GM12878 (cell line): ENCODE measurements around the gene ZBTB21.

ENCODE experiments used
- BACH1 ChIP-seq: fragments of 450-650 bp; IDR thresholded peaks from 2 replicates; pipeline ENCODE4 v1.6.1; 2017; ENCODE audit warnings: mild to moderate bottlenecking, borderline replicate concordance
- CREB1 ChIP-seq: IDR thresholded peaks from 2 replicates; pipeline ENCODE4 v1.6.1; 2012; ENCODE audit warnings: low read depth, mild to moderate bottlenecking, inconsistent platforms
- CTCF ChIP-seq, 3 experiments: IDR thresholded peaks in 2 of 3; conservative IDR thresholded peaks in 1 of 3; 2 replicates each; pipeline ENCODE4 v1.5.1; 2011; ENCODE audit warnings: low read depth in 3 of 3, low read length in 3 of 3, mild to moderate bottlenecking in 3 of 3, control low read depth in 2 of 3, moderate library complexity in 2 of 3, inconsistent platforms in 1 of 3, mixed read lengths in 1 of 3; ENCODE audit not compliant: control insufficient read depth in 2 of 3, insufficient read depth in 1 of 3; ENCODE audit errors: extremely low read depth in 1 of 3
- EZH2 ChIP-seq: IDR thresholded peaks from 2 replicates; pipeline ENCODE4 v1.6.1; 2012; ENCODE audit warnings: low read depth, mild to moderate bottlenecking, control low read depth, inconsistent platforms, low read length, borderline replicate concordance; ENCODE audit not compliant: control insufficient read depth
- HDAC2 ChIP-seq: fragments of 200-600 bp; sonication (generic); IDR thresholded peaks from 2 replicates; pipeline ENCODE4 v1.6.1; 2017
- HDGF ChIP-seq: fragments of 450-650 bp; IDR thresholded peaks from 2 replicates; pipeline ENCODE4 v1.6.1; 2016; ENCODE audit warnings: antibody characterized with exemption
- NFYA ChIP-seq: IDR thresholded peaks from 2 replicates; pipeline ENCODE4 v1.6.1; 2011; ENCODE audit warnings: low read depth, mild to moderate bottlenecking, low read length, improper control_type of control experiment, borderline replicate concordance
- POLR2AphosphoS2 ChIP-seq: IDR thresholded peaks from 2 replicates; pipeline ENCODE4 v1.6.1; 2011; ENCODE audit warnings: low read depth, mild to moderate bottlenecking, low read length, improper control_type of control experiment, moderate library complexity
- RFX5 ChIP-seq: IDR thresholded peaks from 2 replicates; pipeline ENCODE4 v1.6.1; 2011; ENCODE audit warnings: low read depth, low read length, improper control_type of control experiment
- SP1 ChIP-seq: IDR thresholded peaks from one replicate; pipeline ENCODE4 v1.6.1; 2011; ENCODE audit warnings: low read depth, low read length
- ZNF217 ChIP-seq: fragments of 450-650 bp; IDR thresholded peaks from 2 replicates; pipeline ENCODE4 v1.6.1; 2017; ENCODE audit warnings: antibody characterized with exemption, mild to moderate bottlenecking

GRCh38 chr21:41953249-41953830 lies 56.8 kb downstream of the ZBTB21 start:
- no peak for TF ChIP-seq RFX5
- TF ChIP-seq SP1, result no peak
- TF ChIP-seq HDGF, result no peak
- no peak for TF ChIP-seq POLR2AphosphoS2
- no peak for TF ChIP-seq HDAC2
- no peak for TF ChIP-seq BACH1
- TF ChIP-seq ZNF217, result no peak
- no peak for TF ChIP-seq CREB1
- no peak for TF ChIP-seq EZH2
- TF ChIP-seq NFYA, result no peak
- no peak for TF ChIP-seq CTCF (IDR thresholded peaks at IDR 0.05 in 2 of 3, conservative IDR thresholded peaks at IDR 0.05 in 1 of 3; ENCODE audit: control insufficient read depth in 2 of 3, extremely low read depth in 1 of 3, insufficient read depth in 1 of 3, low read depth in 3 of 3, low read length in 3 of 3)
